ENCODE results near the gene BHLHE41.

GRCh38 chr12:26123482-26123980, 1.3 kb downstream of the BHLHE41 start:
- TF ChIP-seq KAT2B (IDR thresholded peaks at IDR 0.05; ENCODE audit: low read depth, low read length) = no peak
- TF ChIP-seq ZC3H4 (CRISPR knock-in tag; IDR thresholded peaks at IDR 0.05; ENCODE audit: borderline replicate concordance) = no peak
- TF ChIP-seq FOXA1 (IDR thresholded peaks at IDR 0.05; ENCODE audit: borderline replicate concordance) = no peak
- no peak for TF ChIP-seq FUS (optimal IDR thresholded peaks at IDR 0.05; ENCODE audit: low read depth, low read length)
- no peak for TF ChIP-seq NR2C2 (CRISPR knock-in tag; IDR thresholded peaks at IDR 0.05)
- TF ChIP-seq NR2C2 (tag; IDR thresholded peaks at IDR 0.05) = no peak
- TF ChIP-seq MAX (CRISPR knock-in tag; IDR thresholded peaks at IDR 0.05) = no peak
- TF ChIP-seq KDM5B (IDR thresholded peaks at IDR 0.05; ENCODE audit: insufficient replicate concordance, low read depth, low read length) = no peak
- TF ChIP-seq ATF7 (IDR thresholded peaks at IDR 0.05) = no peak
- TF ChIP-seq EWSR1 (IDR thresholded peaks at IDR 0.05; ENCODE audit: borderline replicate concordance, low read depth, partially characterized antibody) = no peak
- no peak for TF ChIP-seq CHD1 (IDR thresholded peaks at IDR 0.05; ENCODE audit: low read length)
- TF ChIP-seq E2F4 (CRISPR knock-in tag; IDR thresholded peaks at IDR 0.05; ENCODE audit: low read depth) = no peak
- no peak for TF ChIP-seq THRAP3 (IDR thresholded peaks at IDR 0.05; ENCODE audit: borderline replicate concordance)

All from K562 (cell line).